ENCODE data around the gene SCAPER. TPM values are rescaled to one million over a fixed set of nuclear protein-coding genes. Genes with fewer than 3 reads are reported as not detected.

SCAPER gene
- total and polyA plus RNA-seq, 4 donors, result 3.3 to 18.0 (median 9.9) TPM

DNA sequence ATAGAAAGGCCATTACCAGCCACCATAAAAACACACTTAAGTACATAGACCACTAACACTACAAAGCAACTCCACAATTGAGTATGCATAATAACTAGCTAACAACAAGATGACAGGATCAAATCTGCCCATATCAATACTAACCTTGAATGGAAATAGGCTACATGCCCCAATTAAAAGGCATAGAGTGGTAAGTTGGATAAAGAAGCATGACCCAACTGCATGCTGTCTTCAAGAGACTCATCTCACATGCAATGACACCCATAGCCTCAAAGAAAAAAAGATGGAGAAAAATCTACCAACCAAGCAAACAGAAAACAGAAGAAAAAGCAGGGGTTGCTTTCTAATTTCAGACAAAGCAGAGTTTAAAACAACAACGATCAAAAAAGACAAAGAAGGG lies 349.9 kb downstream of the SCAPER start:
- H3K36me3 ChIP-seq (ENCODE audit: control insufficient read depth in 4 of 4, insufficient read depth in 3 of 4, low read depth in 1 of 4, low read length in 3 of 4), result no peaks in the 10 kb centered on the region
- TF ChIP-seq YY1 (IDR thresholded peaks at IDR 0.05), result no peak
- no peak for TF ChIP-seq FOXA1 (IDR thresholded peaks at IDR 0.05)
- TF ChIP-seq, protein P1, sequence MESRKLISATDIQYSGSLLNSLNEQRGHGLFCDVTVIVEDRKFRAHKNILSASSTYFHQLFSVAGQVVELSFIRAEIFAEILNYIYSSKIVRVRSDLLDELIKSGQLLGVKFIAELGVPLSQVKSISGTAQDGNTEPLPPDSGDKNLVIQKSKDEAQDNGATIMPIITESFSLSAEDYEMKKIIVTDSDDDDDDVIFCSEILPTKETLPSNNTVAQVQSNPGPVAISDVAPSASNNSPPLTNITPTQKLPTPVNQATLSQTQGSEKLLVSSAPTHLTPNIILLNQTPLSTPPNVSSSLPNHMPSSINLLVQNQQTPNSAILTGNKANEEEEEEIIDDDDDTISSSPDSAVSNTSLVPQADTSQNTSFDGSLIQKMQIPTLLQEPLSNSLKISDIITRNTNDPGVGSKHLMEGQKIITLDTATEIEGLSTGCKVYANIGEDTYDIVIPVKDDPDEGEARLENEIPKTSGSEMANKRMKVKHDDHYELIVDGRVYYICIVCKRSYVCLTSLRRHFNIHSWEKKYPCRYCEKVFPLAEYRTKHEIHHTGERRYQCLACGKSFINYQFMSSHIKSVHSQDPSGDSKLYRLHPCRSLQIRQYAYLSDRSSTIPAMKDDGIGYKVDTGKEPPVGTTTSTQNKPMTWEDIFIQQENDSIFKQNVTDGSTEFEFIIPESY (IDR thresholded peaks at IDR 0.05), result no peak
- no peak for TF ChIP-seq JUND (IDR thresholded peaks at IDR 0.05)
- TF ChIP-seq, protein P2, sequence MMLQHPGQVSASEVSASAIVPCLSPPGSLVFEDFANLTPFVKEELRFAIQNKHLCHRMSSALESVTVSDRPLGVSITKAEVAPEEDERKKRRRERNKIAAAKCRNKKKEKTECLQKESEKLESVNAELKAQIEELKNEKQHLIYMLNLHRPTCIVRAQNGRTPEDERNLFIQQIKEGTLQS (IDR thresholded peaks at IDR 0.05), result no peak
- TF ChIP-seq, protein P3, sequence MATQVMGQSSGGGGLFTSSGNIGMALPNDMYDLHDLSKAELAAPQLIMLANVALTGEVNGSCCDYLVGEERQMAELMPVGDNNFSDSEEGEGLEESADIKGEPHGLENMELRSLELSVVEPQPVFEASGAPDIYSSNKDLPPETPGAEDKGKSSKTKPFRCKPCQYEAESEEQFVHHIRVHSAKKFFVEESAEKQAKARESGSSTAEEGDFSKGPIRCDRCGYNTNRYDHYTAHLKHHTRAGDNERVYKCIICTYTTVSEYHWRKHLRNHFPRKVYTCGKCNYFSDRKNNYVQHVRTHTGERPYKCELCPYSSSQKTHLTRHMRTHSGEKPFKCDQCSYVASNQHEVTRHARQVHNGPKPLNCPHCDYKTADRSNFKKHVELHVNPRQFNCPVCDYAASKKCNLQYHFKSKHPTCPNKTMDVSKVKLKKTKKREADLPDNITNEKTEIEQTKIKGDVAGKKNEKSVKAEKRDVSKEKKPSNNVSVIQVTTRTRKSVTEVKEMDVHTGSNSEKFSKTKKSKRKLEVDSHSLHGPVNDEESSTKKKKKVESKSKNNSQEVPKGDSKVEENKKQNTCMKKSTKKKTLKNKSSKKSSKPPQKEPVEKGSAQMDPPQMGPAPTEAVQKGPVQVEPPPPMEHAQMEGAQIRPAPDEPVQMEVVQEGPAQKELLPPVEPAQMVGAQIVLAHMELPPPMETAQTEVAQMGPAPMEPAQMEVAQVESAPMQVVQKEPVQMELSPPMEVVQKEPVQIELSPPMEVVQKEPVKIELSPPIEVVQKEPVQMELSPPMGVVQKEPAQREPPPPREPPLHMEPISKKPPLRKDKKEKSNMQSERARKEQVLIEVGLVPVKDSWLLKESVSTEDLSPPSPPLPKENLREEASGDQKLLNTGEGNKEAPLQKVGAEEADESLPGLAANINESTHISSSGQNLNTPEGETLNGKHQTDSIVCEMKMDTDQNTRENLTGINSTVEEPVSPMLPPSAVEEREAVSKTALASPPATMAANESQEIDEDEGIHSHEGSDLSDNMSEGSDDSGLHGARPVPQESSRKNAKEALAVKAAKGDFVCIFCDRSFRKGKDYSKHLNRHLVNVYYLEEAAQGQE (IDR thresholded peaks at IDR 0.05), result no peak
- TF ChIP-seq NR2F2 (IDR thresholded peaks at IDR 0.05), result no peak
- TF ChIP-seq TAF1 (conservative IDR thresholded peaks at IDR 0.05), result no peak
- TF ChIP-seq FOXA2 (IDR thresholded peaks at IDR 0.05), result no peak
- TF ChIP-seq HNF4G (IDR thresholded peaks at IDR 0.05), result no peak
- no peak for TF ChIP-seq HNF4A (conservative IDR thresholded peaks at IDR 0.05)
- TF ChIP-seq, protein P4, sequence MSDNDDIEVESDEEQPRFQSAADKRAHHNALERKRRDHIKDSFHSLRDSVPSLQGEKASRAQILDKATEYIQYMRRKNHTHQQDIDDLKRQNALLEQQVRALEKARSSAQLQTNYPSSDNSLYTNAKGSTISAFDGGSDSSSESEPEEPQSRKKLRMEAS (IDR thresholded peaks at IDR 0.05), result no peak
- no peak for TF ChIP-seq RXRA (IDR thresholded peaks at IDR 0.05)
- TF ChIP-seq EGR1 (IDR thresholded peaks at IDR 0.05; ENCODE audit: low read depth in 2 of 2), result no peak
- TF ChIP-seq SP1 (IDR thresholded peaks at IDR 0.05), result no peak
- WGBS, result 96% methylated on average over 1 of the region's 1 CpG
- H3K4me1 ChIP-seq (ENCODE audit: control insufficient read depth in 4 of 4, insufficient read depth in 4 of 4, low read length in 3 of 4), result no peaks in the 10 kb centered on the region
- H3K9me3 ChIP-seq (ENCODE audit: control insufficient read depth in 4 of 4, low read length in 3 of 4), result no peaks in the 10 kb centered on the region
- no peaks in the 10 kb centered on the region for H3K27me3 ChIP-seq (ENCODE audit: control insufficient read depth in 4 of 4, insufficient read depth in 4 of 4, low read length in 3 of 4)
- H3K4me3 ChIP-seq (ENCODE audit: low read depth in 1 of 3, low read length in 3 of 3), result no peak overlapping the region
- no peak overlapping the region for H3K27ac ChIP-seq (ENCODE audit: low read depth in 1 of 2, low read length in 2 of 2)
- H3K9ac ChIP-seq (ENCODE audit: low read depth in 1 of 2, low read length in 2 of 2), result no peak overlapping the region
- no peak for DNase-seq (ENCODE audit: low spot score)

- Histone ChIP-seq H3K9me3 (ENCODE audit: control insufficient read depth in 4 of 4, low read length in 3 of 4) (no peaks in the 10 kb centered on the region), H3K27ac (ENCODE audit: low read depth in 1 of 2, low read length in 2 of 2) (no peak overlapping the region), H3K36me3 (ENCODE audit: control insufficient read depth in 4 of 4, insufficient read depth in 3 of 4, low read depth in 1 of 4, low read length in 3 of 4) (no peaks in the 10 kb centered on the region), H3K4me1 (ENCODE audit: control insufficient read depth in 4 of 4, insufficient read depth in 4 of 4, low read length in 3 of 4) (no peaks in the 10 kb centered on the region), H3K4me3 (ENCODE audit: low read depth in 1 of 3, low read length in 3 of 3) (no peak overlapping the region), H3K27me3 (ENCODE audit: control insufficient read depth in 4 of 4, insufficient read depth in 4 of 4, low read length in 3 of 4) (no peaks in the 10 kb centered on the region), H3K9ac (ENCODE audit: low read depth in 1 of 2, low read length in 2 of 2) (no peak overlapping the region)
- no peak for TF ChIP-seq FOXA1 (IDR thresholded peaks at IDR 0.05)
- no peak for TF ChIP-seq SP1 (IDR thresholded peaks at IDR 0.05)
- TF ChIP-seq YY1 (IDR thresholded peaks at IDR 0.05), result no peak
- TF ChIP-seq EGR1 (IDR thresholded peaks at IDR 0.05; ENCODE audit: low read depth in 2 of 2), result no peak
- no peak for TF ChIP-seq GABPA (IDR thresholded peaks at IDR 0.05 in 1 of 2, conservative IDR thresholded peaks at IDR 0.05 in 1 of 2)
- TF ChIP-seq FOXA2 (IDR thresholded peaks at IDR 0.05), result no peak
- TF ChIP-seq HNF4A (conservative IDR thresholded peaks at IDR 0.05), result no peak
- TF ChIP-seq, protein P3 (IDR thresholded peaks at IDR 0.05), result no peak
- TF ChIP-seq TAF1 (conservative IDR thresholded peaks at IDR 0.05), result no peak
- TF ChIP-seq, protein P2 (IDR thresholded peaks at IDR 0.05), result no peak
- DNase-seq (ENCODE audit: low spot score), result no peak
- WGBS, result 91% methylated on average over 2 of the region's 2 CpGs
Measured at GRCh38 chr15:76553564-76553963, 351.6 kb downstream of the SCAPER start.
